Sigmoid colon (tissue), 7 donors: ENCODE results near the gene MED25. TPM values are rescaled to one million over a fixed set of nuclear protein-coding genes. Genes with fewer than 3 reads are reported as not detected.

Experiments
- DNase-seq: peaks from one replicate; pipeline ENCODE4 v3.0.0-alpha.2; 2019
- H3K27ac ChIP-seq, 4 donors: fragments of 200-600 bp; sonication (generic); one replicate each; pipeline ENCODE4 v1.5.1; 2016 to 2019; ENCODE audit warnings: mild to moderate bottlenecking in 1 of 4
- H3K27me3 ChIP-seq, 3 donors: fragments of 200-600 bp; sonication (generic); one replicate each; pipeline ENCODE4 v1.5.1; 2019; ENCODE audit warnings: mild to moderate bottlenecking in 1 of 3
- H3K36me3 ChIP-seq, 4 donors: fragments of 200-600 bp; sonication (generic); one replicate each; pipeline ENCODE4 v1.5.1; 2016 to 2019
- H3K4me1 ChIP-seq, 4 donors: fragments of 200-600 bp; sonication (generic); one replicate each; pipeline ENCODE4 v1.5.1; 2017 to 2019
- H3K4me3 ChIP-seq, 4 donors: fragments of 200-600 bp; sonication (generic); one replicate each; pipeline ENCODE4 v1.5.1; 2017 to 2019; ENCODE audit warnings: mild to moderate bottlenecking in 2 of 4, moderate library complexity in 1 of 4
- H3K9me3 ChIP-seq, 4 donors: fragments of 200-600 bp in 3 of 4; sonication (generic) in 3 of 4; one replicate each; pipeline versions ENCODE4 v1.5.1 to v1.6.1; 2013 to 2019
- EP300 ChIP-seq, 4 donors: sonication (generic); formaldehyde crosslinking; IDR thresholded peaks; one replicate each; pipeline ENCODE4 v1.6.1; 2017; ENCODE audit warnings: antibody characterized with exemption in 4 of 4
- POLR2A ChIP-seq, 2 donors: fragments of 450-650 bp; IDR thresholded peaks; one replicate each; pipeline ENCODE4 v1.6.1; 2016; ENCODE audit warnings: antibody characterized with exemption in 2 of 2, mild to moderate bottlenecking in 2 of 2, moderate library complexity in 2 of 2
- POLR2AphosphoS5 ChIP-seq, 4 donors: sonication (generic); formaldehyde crosslinking; IDR thresholded peaks; one replicate each; pipeline ENCODE4 v1.6.1; 2017; ENCODE audit warnings: antibody characterized with exemption in 4 of 4
- WGBS, 2 donors: extraction: QIAGEN DNeasy Blood & Tissue Kit; methylation state at CpG; one replicate each; pipeline ENCODE4 v1.1.7; 2013; 5-methylcytosine and 5-hydroxymethylcytosine counted together
- intact Hi-C: fragments of 100-400 bp; cut with DNase I; formaldehyde crosslinking; loops from one replicate; pipeline ENCODE4 v1.15.1; 2023
- polyA plus RNA-seq, 3 donors: library from polyadenylated mRNA; stranded (reverse); fragments of 200-250 nt; gene quantifications; one replicate each; pipeline ENCODE4 v1.2.3, GENCODE V29; 2013
- total RNA-seq, 4 donors: library from RNA; depleted of rRNA; stranded (reverse); fragments of >200 nt; gene quantifications; one replicate each; pipeline ENCODE4 v1.1.0, GENCODE V29; 2016
- TF ChIP-seq, protein P1 (sequence below), 4 experiments: fragments of 450-650 bp in 3 of 4; fragments of 200-600 bp in 1 of 4; IDR thresholded peaks; one replicate each; pipeline ENCODE4 v1.5.1; 2016 to 2019; ENCODE audit warnings: antibody characterized with exemption in 4 of 4, mild to moderate bottlenecking in 3 of 4, moderate library complexity in 2 of 4
- donor health status: healthy with polysubstance abuse.
- donor health status: Bipolar disorder and iron deficiency.
- donor health status: healthy.

MED25 gene
- total and polyA plus RNA-seq, 7 donors: 17.8 to 45.4 (median 23.3) TPM

- intact Hi-C loops: no loop called here
- WGBS, 2 donors: 93 to 96% methylated on average over 20 of the region's 20 CpGs
- Histone ChIP-seq H3K4me1 (no peaks in the 10 kb centered on the region), H3K4me3 (no peak overlapping the region), H3K36me3 (peaks cover 44 to 100% (median 69%) of the 10 kb centered on the region in 4 donors), H3K27me3 (no peaks in the 10 kb centered on the region), H3K27ac (no peak overlapping the region), H3K9me3 (no peaks in the 10 kb centered on the region)
- DNase-seq: no peak
- TF ChIP-seq POLR2AphosphoS5 (IDR thresholded peaks at IDR 0.05): no peak
- TF ChIP-seq, protein P1, sequence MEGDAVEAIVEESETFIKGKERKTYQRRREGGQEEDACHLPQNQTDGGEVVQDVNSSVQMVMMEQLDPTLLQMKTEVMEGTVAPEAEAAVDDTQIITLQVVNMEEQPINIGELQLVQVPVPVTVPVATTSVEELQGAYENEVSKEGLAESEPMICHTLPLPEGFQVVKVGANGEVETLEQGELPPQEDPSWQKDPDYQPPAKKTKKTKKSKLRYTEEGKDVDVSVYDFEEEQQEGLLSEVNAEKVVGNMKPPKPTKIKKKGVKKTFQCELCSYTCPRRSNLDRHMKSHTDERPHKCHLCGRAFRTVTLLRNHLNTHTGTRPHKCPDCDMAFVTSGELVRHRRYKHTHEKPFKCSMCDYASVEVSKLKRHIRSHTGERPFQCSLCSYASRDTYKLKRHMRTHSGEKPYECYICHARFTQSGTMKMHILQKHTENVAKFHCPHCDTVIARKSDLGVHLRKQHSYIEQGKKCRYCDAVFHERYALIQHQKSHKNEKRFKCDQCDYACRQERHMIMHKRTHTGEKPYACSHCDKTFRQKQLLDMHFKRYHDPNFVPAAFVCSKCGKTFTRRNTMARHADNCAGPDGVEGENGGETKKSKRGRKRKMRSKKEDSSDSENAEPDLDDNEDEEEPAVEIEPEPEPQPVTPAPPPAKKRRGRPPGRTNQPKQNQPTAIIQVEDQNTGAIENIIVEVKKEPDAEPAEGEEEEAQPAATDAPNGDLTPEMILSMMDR (IDR thresholded peaks at IDR 0.05): no peak
- TF ChIP-seq EP300 (IDR thresholded peaks at IDR 0.05): no peak
- no peak for TF ChIP-seq POLR2A (IDR thresholded peaks at IDR 0.05)
These were observed 22.5 kb upstream of the MED25 start for GRCh38 chr19:49795615-49796014.

DNA sequence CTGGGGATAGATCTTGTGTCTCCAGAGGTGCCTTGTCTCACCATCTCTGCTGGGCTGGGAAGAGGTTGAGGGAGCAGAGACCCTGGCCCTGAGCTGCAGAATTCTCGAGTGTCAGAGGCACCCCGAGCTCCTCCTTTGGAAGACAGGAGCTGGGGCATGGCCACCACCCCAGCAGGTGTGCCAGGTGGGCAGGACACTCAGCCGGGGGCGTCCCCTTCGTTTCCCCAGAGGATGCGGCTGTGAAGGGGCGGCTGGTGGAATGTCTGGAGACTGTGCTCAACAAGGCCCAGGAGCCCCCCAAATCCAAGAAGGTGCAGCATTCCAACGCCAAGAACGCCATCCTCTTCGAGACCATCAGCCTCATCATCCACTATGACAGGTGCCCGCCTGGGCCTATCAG lies 19.5 kb upstream of the MED25 start:
- intact Hi-C loops: no loop called here
- H3K36me3 ChIP-seq: peaks cover 45 to 81% (median 55%) of the 10 kb centered on the region in 4 donors

GRCh38 chr19:49799271-49799797 lies 18.8 kb upstream of the MED25 start:
- Histone ChIP-seq H3K9me3 (no peaks in the 10 kb centered on the region), H3K27ac (no peak overlapping the region), H3K4me3 (no peak overlapping the region), H3K36me3 (peaks cover 45 to 80% (median 53%) of the 10 kb centered on the region in 4 donors), H3K27me3 (no peaks in the 10 kb centered on the region), H3K4me1 (peaks cover 0 to 21% (median 18%) of the 10 kb centered on the region in 4 donors)
- WGBS, 2 donors: 95 to 96% methylated on average over 28 of the region's 28 CpGs
- TF ChIP-seq, protein P1 (IDR thresholded peaks at IDR 0.05): no peak
- TF ChIP-seq EP300 (IDR thresholded peaks at IDR 0.05) (no peak), POLR2AphosphoS5 (IDR thresholded peaks at IDR 0.05) (no peak), POLR2A (IDR thresholded peaks at IDR 0.05) (no peak)
- intact Hi-C loops: no loop called here
- DNase-seq: no peak

More for the DNA sequence above, 19.5 kb upstream of the MED25 start:
- H3K27me3 ChIP-seq: no peaks in the 10 kb centered on the region
- 96% methylated on average over 11 of the region's 11 CpGs for WGBS, 2 donors
- H3K4me1 ChIP-seq: peaks cover 0 to 21% (median 18%) of the 10 kb centered on the region in 4 donors
- no peaks in the 10 kb centered on the region for H3K9me3 ChIP-seq
- no peak for DNase-seq
- no peak overlapping the region for H3K4me3 ChIP-seq
- H3K27ac ChIP-seq: no peak overlapping the region
- no peak for TF ChIP-seq EP300 (IDR thresholded peaks at IDR 0.05)
- TF ChIP-seq POLR2A (IDR thresholded peaks at IDR 0.05): no peak
- TF ChIP-seq, protein P1 (IDR thresholded peaks at IDR 0.05): no peak
- no peak for TF ChIP-seq POLR2AphosphoS5 (IDR thresholded peaks at IDR 0.05)

DNA sequence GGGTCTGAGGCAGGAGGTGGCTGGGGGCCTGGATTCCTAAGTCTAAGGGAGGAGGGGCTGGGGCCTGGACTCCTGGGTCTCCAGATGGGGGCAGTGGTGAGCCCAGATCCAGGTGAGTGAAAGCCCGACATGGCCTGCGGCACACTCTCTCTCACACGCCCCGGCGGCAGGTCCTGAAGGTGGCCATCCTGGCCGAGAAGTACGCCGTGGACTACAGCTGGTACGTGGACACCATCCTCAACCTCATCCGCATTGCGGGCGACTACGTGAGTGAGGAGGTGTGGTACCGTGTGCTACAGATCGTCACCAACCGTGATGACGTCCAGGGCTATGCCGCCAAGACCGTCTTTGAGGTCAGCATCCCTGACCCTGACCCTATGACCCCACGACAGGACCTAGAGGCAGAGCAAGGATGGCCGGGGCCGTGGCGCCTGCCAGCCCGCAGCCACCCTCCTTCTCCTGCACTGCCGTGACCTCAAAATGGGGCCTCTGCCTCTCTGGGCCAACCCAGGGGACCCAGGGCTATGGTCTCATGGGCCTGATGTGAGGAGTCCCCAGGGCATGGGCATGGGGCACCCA lies 18.2 kb upstream of the MED25 start:
- Histone ChIP-seq H3K27ac (no peak overlapping the region), H3K4me3 (no peak overlapping the region), H3K4me1 (peaks cover 0 to 21% (median 18%) of the 10 kb centered on the region in 4 donors), H3K9me3 (no peaks in the 10 kb centered on the region), H3K36me3 (peaks cover 40 to 79% (median 48%) of the 10 kb centered on the region in 4 donors), H3K27me3 (no peaks in the 10 kb centered on the region)
- 96 to 97% methylated on average over 25 of the region's 25 CpGs for WGBS, 2 donors
- TF ChIP-seq, protein P1 (IDR thresholded peaks at IDR 0.05): no peak
- TF ChIP-seq POLR2AphosphoS5 (IDR thresholded peaks at IDR 0.05) (no peak), EP300 (IDR thresholded peaks at IDR 0.05) (no peak), POLR2A (IDR thresholded peaks at IDR 0.05) (no peak)
- intact Hi-C loops: no loop called here
- DNase-seq: no peak
